Mononuclear cell (primary cell): Measurements from ENCODE around the gene LRP2. TPM values are rescaled to one million over a fixed set of nuclear protein-coding genes. Genes with fewer than 3 reads are reported as not detected.

Source experiments
- H3K27me3 ChIP-seq: 2 replicates; pipeline ENCODE4 v1.6.0; 2011; ENCODE audit warnings: low read length, control low read depth; ENCODE audit not compliant: insufficient read depth
- H3K4me1 ChIP-seq: 2 replicates; pipeline ENCODE4 v1.5.1; 2011; ENCODE audit warnings: mild to moderate bottlenecking, low read length, control low read depth; ENCODE audit not compliant: insufficient read depth
- H3K4me3 ChIP-seq: 2 replicates; pipeline ENCODE4 v1.5.1; 2011; ENCODE audit warnings: mild to moderate bottlenecking, low read length, moderate library complexity
- H3K9me3 ChIP-seq: 2 replicates; pipeline ENCODE4 v1.5.1; 2011; ENCODE audit warnings: low read depth, mild to moderate bottlenecking, control low read depth, low read length
- total RNA-seq: library from RNA; depleted of rRNA; stranded (reverse); fragments of >200 nt; gene quantifications from one replicate; pipeline ENCODE4 v1.2.3, GENCODE V29; 2012

The LRP2 gene
- total RNA-seq, 1 donor = not detected

- Histone ChIP-seq H3K4me1 (peaks cover 35% of the 10 kb centered on the region), H3K27me3 (peaks cover 68% of the 10 kb centered on the region), H3K9me3 (no peaks in the 10 kb centered on the region), H3K4me3 (peak overlapping the region; percentile 10)
Measured at GRCh38 chr2:169361706-169362117, 622 bp downstream of the LRP2 start.

GRCh38 chr2:169360984-169361705, 1.2 kb downstream of the LRP2 start:
- H3K27me3 ChIP-seq = peaks cover 68% of the 10 kb centered on the region
- H3K4me1 ChIP-seq = peaks cover 35% of the 10 kb centered on the region
- H3K4me3 ChIP-seq = no peak overlapping the region

GRCh38 chr2:169358016-169358415, 4.3 kb downstream of the LRP2 start:
- H3K4me3 ChIP-seq = no peak overlapping the region
- H3K4me1 ChIP-seq = peaks cover 17% of the 10 kb centered on the region
- H3K9me3 ChIP-seq = no peaks in the 10 kb centered on the region
- peaks cover 57% of the 10 kb centered on the region for H3K27me3 ChIP-seq

More at GRCh38 chr2:169360984-169361705, 1.2 kb downstream of the LRP2 start:
- no peaks in the 10 kb centered on the region for H3K9me3 ChIP-seq

GRCh38 chr2:169354244-169354643, 8.1 kb downstream of the LRP2 start:
- Histone ChIP-seq H3K9me3 (no peaks in the 10 kb centered on the region), H3K27me3 (peaks cover 20% of the 10 kb centered on the region), H3K4me1 (no peaks in the 10 kb centered on the region), H3K4me3 (no peak overlapping the region)

GRCh38 chr2:169351725-169352124, 10.6 kb downstream of the LRP2 start:
- no peak overlapping the region for H3K4me3 ChIP-seq
- H3K9me3 ChIP-seq = no peaks in the 10 kb centered on the region
- H3K4me1 ChIP-seq = no peaks in the 10 kb centered on the region
- H3K27me3 ChIP-seq = peaks cover 6% of the 10 kb centered on the region

GRCh38 chr2:169349535-169349934, 12.8 kb downstream of the LRP2 start:
- Histone ChIP-seq H3K9me3 (no peaks in the 10 kb centered on the region), H3K4me1 (no peaks in the 10 kb centered on the region), H3K4me3 (no peak overlapping the region), H3K27me3 (peaks cover 4% of the 10 kb centered on the region)

GRCh38 chr2:169348321-169349024, 13.9 kb downstream of the LRP2 start:
- Histone ChIP-seq H3K4me1 (no peaks in the 10 kb centered on the region), H3K27me3 (peaks cover 4% of the 10 kb centered on the region), H3K4me3 (no peak overlapping the region), H3K9me3 (no peaks in the 10 kb centered on the region)

- peaks cover 4% of the 10 kb centered on the region for H3K27me3 ChIP-seq
- no peaks in the 10 kb centered on the region for H3K9me3 ChIP-seq
- H3K4me3 ChIP-seq = no peak overlapping the region
- no peaks in the 10 kb centered on the region for H3K4me1 ChIP-seq
Measured at GRCh38 chr2:169345486-169346437, 16.6 kb downstream of the LRP2 start.

GRCh38 chr2:169344736-169345485, 17.4 kb downstream of the LRP2 start:
- Histone ChIP-seq H3K27me3 (peaks cover 4% of the 10 kb centered on the region), H3K4me3 (no peak overlapping the region), H3K9me3 (no peaks in the 10 kb centered on the region), H3K4me1 (no peaks in the 10 kb centered on the region)

GRCh38 chr2:169343202-169343601, 19.1 kb downstream of the LRP2 start:
- H3K4me3 ChIP-seq = no peak overlapping the region
- no peaks in the 10 kb centered on the region for H3K4me1 ChIP-seq
- H3K27me3 ChIP-seq = peaks cover 7% of the 10 kb centered on the region
- H3K9me3 ChIP-seq = no peaks in the 10 kb centered on the region

- Histone ChIP-seq H3K9me3 (no peaks in the 10 kb centered on the region), H3K4me3 (no peak overlapping the region), H3K27me3 (peaks cover 2% of the 10 kb centered on the region)
Measured at GRCh38 chr2:169339657-169340056, 22.7 kb downstream of the LRP2 start.

GRCh38 chr2:169336695-169337094, 25.6 kb downstream of the LRP2 start:
- Histone ChIP-seq H3K4me3 (no peak overlapping the region), H3K27me3 (peaks cover 5% of the 10 kb centered on the region), H3K9me3 (no peaks in the 10 kb centered on the region), H3K4me1 (no peaks in the 10 kb centered on the region)

More at GRCh38 chr2:169339657-169340056, 22.7 kb downstream of the LRP2 start:
- no peaks in the 10 kb centered on the region for H3K4me1 ChIP-seq

- Histone ChIP-seq H3K4me3 (no peak overlapping the region), H3K27me3 (peaks cover 2% of the 10 kb centered on the region), H3K4me1 (no peaks in the 10 kb centered on the region), H3K9me3 (no peaks in the 10 kb centered on the region)
Measured at GRCh38 chr2:169330555-169331198, 31.7 kb downstream of the LRP2 start.
